Measurements from ENCODE around the gene TEN1.
"Not testable (repeated sequence)": the region's sequence is repeated elsewhere in the genome, so short reads cannot be mapped to it uniquely, and the experiment has no call there.

The TEN1 gene

DNA sequence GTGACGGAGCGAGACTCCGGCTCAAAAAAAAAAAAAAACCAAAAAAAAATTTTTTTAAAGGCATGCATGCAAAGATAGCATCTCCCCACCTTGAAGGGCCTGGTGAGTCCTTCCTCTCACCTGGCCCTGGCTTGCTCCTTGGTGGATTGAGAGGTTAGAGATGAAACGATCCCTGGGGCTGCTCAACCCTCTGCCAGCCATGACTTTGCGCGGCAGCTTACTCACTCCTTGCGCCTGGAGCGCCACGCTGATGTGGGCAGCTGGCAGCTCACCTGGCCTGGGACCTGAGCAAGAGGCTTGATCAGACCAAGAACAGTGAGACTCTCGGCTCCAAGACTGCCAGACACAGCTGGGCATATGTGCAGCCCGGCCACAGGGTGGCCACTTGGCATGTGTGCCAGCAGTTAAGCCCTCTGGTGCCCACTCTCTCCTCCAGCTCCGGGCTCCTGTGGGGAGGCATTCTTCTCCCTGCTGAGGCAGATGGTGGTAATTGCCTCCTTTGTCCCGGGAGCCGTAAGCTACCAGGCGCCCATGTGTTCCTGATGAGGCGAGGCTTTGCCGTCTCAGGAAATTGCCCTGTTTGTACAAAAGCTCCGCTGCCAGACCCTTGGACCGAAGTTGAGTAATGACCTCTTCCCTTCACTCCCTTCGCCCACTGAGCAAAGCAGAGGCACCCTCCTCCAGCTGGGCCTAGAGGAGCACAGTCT, 53.2 kb downstream of the TEN1 start:
- no peak for FAIRE-seq

DNA sequence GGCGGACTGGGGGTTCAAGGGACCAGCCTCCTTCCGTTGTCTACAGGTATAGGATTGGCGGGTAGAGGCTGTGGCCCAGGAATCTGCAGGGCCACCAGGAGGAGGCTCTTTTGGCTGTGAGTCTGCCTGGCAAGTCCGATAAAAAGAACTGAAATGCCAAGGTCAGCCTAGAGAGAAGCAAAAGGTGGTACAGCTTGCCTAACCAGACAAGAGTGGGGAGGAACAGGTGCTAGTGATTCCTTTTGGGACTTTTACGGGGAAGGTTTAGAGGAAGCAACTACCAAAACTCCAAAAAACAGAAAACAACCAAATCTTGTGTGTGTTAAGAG, 53.7 kb downstream of the TEN1 start:
- no peak for FAIRE-seq

GRCh38 chr17:76033139-76033538, 54.1 kb downstream of the TEN1 start:
- no peak for FAIRE-seq

DNA sequence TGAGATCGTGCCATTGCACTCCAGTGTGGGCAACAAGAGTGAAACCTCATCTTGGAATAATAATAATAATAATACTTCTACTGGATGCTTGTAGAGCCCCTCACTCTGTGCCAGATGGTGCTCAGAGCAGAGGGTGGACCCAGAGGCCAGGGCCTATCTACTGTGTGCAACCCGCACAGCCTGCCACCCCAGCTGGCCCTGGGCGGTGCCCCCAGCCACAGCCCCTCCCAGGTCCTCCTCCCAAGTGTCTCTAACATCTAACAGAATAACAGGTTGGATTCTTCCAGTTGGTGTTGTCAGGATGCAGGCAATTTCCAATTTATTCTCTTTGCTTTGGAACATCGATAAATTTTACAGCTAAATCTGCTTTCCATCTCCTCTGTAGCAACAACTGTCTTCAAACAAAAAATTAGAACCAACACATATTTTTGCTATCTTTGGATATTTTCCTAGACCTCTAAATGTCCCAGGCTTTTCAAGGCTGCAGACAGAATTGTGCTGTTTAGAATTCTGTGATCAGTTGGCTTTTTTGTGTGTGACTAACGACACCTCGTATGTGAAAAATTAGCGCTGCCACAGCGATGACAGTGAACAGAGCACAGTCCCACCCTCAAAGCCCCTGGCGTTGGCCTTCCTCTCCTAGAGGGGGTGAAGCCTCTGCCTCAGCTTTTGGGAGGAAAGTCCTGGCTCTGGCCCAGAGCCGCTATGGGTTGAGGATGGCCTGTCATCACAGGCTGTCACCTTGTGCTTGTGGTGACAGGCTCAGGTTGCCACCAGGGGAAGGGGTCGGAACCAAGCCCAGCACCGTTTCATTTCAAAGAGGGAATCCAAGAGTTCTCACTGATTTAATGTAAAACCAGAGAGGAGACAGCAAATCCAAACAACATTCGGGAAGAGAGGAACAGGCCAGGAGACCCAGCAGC, 55.6 kb downstream of the TEN1 start:
- no peak for FAIRE-seq

DNA sequence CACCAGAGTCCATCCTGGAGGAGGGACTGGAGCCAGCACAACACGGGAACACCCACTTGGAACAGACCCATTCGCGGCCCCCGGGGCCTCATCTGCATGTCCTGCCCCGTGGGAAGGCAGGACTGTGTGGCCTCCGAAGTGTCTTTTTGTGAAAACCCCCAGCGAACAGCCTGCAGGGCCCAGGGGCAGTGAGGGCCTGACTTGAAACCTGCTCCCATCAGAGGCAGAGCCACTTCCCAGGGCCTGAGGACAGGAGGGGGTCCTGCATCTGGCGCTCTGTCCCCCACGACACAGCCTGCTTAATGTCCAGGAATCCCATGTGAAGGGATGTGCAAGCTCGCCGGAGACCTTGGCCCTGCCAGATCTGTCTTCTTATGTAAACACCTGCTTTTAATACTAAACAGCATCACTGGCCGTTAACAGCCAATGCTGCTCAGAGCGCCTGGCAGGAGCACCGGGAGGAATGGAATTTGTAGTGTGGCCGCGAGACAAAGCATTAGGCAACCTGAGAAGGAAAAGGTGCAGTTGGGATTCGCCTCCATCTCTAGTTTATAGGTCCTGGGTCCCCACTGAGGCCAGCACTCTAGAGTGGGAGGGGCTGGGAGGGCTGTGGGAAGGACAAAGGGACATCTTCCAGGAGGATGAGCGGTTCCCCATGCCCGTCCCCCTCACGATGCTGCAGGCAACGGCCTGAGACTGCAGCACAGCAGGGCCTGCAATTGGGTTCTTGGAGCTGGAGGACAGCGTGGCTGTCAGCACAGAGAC, 57.6 kb downstream of the TEN1 start:
- FAIRE-seq: no peak

DNA sequence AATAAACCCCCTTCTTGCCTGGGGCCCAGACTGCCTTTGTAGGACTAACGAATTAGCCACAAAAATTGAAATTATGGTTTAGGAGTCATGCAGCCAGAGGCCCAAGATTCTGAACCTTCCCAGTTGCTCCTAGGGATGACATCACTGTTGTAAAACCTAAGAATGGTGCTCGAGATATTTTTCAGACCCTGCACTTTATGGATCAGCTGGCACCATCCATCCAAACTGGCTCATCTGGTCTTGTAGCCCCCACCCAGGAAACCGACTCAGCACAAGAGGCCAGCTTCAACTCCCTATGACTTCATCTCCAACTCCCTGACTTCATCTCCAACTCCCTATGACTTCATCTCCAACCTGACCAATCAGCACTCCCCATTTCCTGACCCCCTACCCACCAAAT, 59.0 kb downstream of the TEN1 start:
- FAIRE-seq: no peak

- no peak for FAIRE-seq
Observed at GRCh38 chr17:76039121-76039520, 60.1 kb downstream of the TEN1 start.

GRCh38 chr17:76040376-76040775, 61.3 kb downstream of the TEN1 start:
- FAIRE-seq: no peak

DNA sequence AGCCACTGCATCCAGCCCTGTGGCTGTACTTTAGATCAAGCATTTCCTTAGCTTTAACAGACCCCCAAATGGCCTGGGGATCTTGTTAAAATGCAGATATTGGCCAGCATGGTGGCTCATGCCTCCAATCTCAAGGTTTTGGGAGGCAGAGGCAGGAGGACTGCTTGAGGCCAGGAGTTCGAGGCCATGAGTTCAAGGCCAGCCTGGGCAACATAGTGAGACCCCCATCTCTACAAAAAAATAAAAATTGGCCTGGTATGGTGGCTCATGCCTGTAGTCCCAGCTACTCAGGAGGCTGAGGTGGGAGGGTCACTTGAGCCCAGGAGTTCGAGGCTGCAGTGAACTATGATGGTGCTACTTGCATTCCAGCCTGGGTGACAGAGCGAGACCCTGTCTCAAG, 63.8 kb downstream of the TEN1 start:
- FAIRE-seq: not testable (repeated sequence)

DNA sequence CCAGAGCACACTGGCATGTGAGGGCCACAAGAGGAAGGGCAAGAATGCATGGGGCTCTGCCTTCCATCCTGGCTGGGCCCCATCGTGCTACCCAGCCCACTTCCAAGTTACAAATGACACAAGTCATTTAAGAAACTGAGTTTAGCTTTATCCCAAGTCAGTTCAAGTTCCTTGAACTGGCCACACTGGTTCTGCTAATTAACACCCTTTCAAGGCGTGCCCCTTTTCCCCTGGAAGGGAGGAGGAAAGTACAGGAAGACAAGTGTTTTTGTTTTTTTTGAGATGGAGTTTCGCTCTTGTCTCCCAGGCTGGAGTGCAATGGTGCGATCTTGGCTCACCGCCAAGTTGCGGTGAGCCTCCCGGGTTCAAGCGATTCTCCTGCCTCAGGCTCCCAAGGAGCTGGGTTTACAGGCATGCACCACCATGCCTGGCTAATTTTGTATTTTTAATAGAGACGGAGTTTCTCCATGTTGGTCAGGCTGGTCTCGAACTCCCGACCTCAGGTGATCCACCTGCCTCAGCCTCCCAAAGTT, 65.5 kb downstream of the TEN1 start:
- not testable (repeated sequence) for FAIRE-seq

GRCh38 chr17:76046064-76046463, 67.0 kb downstream of the TEN1 start:
- no peak for FAIRE-seq

GRCh38 chr17:76048025-76048605, 69.1 kb downstream of the TEN1 start:
- no peak for FAIRE-seq

- FAIRE-seq: no peak
Observed at GRCh38 chr17:76048711-76049110, 69.7 kb downstream of the TEN1 start.

DNA sequence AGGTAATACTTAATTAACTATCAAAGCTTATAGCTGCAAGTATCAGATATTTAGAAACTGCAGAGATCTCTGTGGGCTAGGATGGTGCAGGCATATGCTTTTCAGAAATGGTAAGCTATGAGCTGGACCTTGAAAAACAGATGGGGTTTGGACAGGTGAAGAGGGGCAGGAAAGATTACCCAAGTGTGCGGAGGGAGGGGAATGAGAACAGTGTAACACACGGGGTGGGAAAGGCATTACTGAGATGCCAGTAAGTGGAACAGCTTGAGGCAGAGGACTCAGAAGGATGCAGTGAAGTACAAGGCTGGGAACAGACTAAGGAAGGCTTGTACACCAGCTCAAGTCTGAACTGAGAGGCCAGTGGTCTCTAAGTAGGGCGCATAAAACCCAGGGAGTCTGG, 70.2 kb downstream of the TEN1 start:
- no peak for FAIRE-seq

DNA sequence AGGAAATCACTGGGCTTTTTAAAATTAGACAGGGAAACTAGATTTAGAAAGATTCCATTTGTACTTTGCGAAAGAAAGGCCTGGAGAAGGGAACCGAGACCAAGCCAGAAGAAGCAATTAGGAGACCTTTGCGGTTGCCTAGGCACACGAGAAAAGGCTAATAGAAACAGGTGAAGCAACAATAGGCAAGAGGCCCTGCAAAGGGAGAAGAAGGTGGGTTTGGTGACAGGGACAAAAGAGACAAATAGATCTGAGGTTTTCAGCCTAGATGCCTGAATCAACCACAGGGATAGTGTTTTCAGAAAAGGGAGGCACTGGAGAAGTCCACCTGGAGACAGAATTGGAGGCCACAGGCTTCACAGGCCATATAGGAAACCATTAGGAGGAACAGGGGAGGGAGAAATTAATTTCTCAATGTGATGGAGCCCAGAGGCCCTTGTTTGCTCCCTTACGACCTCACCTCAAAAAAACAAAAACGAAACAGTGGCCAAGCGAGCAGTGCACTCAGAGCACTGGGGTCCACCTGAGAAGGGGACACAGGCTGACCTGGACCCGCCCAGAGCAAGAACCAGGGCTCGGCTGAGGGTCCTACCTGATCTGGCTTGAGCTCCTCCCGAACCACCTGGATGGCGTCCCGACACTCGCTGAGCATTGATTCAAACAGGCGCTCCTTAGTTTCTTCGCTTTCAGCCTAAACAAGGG, 70.9 kb downstream of the TEN1 start:
- no peak for FAIRE-seq

Measured in colon (tissue), 2 donors.